HG03432 (cell line): ENCODE results near the gene SLC30A3.

Experiments used
- ATAC-seq: cut with Tn5 transposase; IDR thresholded peaks from one replicate; pipeline ENCODE4 v1.9.1; 2021; ENCODE audit warnings: mild to moderate bottlenecking, moderate library complexity; ENCODE audit not compliant: unreplicated experiment

The SLC30A3 gene

GRCh38 chr2:27261241-27261925 lies 1.5 kb downstream of the SLC30A3 start:
- no peak for ATAC-seq

- no peak for ATAC-seq
Observed at GRCh38 chr2:27258051-27258450, 4.8 kb downstream of the SLC30A3 start.

GRCh38 chr2:27256855-27257454 lies 5.9 kb downstream of the SLC30A3 start:
- no peak for ATAC-seq

DNA sequence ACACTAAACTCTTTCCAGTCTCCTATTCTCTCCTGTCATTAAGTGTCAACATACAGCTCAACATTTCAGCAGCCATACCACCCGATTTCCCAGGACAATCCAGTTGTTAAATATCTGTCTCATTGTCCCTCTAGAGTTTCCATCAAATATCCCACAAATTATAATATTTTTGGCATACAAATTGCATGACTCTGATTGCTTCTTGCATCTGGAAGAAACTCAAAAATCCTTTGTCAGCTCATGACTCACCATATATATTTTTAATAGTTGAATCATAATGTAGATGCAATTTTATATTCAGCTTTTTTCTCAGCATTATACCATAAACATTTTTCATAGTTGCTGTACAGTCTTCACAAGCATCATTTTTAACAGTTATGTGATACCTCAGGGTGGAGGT lies 7.2 kb downstream of the SLC30A3 start:
- ATAC-seq, result no peak

- ATAC-seq, result no peak
Observed at GRCh38 chr2:27255187-27255586, 7.7 kb downstream of the SLC30A3 start.

DNA sequence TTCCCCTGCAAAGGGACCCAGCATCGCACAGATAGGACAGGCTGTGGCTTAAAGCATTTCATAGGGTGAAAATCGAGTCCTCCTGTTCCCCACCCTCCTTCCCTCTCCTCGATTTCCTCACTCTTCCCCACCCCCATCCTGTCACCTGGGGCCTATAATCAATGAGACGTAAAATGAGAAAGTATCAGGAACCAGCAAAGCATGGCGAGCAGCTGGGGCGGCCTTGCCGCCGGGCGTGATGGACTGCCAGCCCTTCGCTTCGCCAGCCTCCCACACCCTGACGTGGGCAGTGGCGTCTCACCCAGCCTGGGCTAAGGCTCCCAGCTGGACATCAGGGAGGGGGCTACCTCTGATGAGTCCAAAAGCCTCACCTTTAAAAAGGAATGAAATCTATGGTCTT lies 11.1 kb downstream of the SLC30A3 start:
- no peak for ATAC-seq

DNA sequence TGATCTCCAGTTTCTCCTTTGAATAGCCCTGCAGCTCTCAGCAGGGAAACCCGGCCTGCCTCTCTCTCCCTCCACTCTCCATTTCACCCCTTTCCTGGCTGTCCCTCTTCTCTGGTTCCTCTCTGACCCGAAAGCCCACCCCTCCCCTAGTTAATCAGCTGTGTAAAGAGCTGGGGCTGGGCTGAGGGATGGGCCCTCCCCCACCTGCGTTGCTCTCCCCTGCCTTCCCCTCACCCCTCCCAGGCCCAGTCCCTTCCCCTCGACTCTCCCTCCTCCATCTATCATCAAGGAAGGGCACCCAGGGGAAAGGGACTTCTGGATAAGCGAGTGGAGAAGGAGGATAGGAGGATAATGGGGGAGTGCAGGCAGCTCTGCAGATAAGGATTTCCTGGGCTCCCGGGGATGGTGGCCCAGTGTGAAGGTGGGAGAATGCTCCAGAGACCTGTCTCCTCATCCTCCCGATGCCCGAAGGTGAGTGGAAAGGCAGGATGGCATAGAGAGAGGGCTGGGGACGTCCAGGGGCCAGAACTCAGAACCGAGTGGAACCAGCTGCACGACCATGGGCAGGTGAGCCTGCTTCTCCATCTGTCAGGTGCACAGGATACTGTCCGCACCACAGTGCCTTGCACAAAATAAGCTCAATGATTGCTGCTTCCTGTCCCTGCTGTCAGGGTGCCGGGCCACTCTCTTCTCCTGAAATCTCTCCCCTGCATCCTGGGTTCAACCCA lies 12.0 kb downstream of the SLC30A3 start:
- no peak for ATAC-seq

GRCh38 chr2:27249891-27250651 lies 12.8 kb downstream of the SLC30A3 start:
- ATAC-seq, result no peak

DNA sequence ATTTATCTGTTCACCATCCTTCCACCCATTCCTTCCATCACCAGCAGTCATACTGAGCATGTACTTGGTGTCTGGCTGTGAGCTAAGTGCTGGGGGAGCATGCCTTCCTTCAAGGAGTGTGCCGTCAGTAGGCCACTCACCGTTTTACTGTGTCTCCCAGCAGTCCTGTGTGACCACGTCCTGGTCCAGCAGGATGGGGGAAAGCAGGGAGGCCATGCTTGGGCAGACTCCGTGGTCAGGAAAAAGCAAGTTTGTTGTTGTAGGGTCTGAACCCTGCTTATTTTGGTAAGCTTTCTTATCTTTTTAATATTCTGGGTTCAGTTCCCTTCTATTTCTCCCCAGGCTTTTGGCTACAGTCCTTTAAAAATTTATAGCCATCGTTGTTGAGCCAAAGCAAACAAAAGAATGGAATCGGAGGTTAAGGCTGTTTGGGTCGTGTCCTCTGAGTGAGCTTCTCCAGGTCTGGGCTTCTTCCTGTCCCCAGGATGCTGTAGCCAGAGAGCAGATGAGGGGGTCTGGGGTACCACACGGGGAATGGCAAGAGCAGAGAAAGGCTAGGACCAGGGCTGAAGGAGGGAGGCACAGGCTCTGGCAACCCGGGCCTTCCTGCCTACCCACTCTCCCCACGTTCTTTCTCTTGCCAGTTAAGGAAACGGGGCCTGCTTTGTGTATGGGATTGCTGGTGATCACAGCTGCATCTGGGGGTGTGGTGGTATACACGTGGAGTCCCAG lies 13.5 kb downstream of the SLC30A3 start:
- no peak for ATAC-seq

DNA sequence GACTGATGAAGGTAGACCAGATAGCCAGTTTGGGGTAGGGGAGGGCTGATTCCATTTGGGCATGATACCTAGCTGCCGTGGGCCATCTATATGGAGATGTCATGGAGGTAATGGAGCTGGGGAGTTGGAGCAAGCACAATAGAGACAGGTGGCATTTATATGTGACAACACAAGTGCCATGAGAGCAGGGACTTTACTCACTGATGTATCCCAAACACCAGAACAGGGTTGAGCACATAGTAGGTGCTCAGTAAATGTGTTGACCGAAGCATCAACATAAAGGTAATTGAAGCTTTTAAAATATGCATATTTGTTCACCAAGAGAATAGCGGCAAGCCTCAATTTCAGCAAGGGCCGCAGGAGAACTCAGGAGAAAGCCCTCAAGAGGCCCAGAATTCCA lies 15.0 kb downstream of the SLC30A3 start:
- ATAC-seq, result no peak

DNA sequence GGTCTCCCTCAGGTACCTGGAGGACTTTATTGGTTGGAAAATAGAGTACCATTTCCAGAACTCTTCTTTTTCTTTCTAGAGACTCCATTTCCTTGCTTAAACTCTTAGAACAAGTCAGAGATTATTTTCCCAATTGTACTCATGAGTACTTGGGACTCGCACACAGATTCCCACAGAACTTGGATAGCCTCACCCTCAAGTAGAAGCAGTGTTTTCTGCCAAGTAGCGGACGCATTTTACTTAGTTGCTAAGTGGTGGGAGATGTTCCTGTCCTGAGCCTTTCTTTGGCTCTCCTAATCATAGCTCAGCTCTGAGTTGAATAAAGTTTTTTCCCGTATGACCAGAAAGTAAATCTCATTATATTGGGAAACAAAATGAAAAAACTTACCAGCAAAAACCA lies 17.2 kb downstream of the SLC30A3 start:
- no peak for ATAC-seq

DNA sequence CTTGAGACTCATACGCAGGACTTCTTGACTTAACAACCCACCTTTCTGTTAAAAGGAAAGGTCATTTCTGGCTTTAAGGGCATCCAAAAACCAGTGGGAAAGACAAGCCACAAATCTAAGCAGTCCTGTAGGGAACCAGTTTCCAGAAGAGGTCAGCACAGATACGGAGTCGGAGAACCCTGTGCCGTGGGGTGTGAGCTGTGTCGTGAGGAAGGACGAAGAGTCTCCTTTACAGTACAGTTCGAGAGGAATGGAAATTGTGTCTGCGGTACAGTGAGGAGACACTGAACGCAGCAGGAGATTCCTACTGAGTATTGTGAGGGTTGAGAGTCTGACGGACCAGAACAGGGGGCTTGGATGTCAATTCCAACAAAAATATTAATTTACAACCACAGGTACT lies 17.7 kb downstream of the SLC30A3 start:
- no peak for ATAC-seq

DNA sequence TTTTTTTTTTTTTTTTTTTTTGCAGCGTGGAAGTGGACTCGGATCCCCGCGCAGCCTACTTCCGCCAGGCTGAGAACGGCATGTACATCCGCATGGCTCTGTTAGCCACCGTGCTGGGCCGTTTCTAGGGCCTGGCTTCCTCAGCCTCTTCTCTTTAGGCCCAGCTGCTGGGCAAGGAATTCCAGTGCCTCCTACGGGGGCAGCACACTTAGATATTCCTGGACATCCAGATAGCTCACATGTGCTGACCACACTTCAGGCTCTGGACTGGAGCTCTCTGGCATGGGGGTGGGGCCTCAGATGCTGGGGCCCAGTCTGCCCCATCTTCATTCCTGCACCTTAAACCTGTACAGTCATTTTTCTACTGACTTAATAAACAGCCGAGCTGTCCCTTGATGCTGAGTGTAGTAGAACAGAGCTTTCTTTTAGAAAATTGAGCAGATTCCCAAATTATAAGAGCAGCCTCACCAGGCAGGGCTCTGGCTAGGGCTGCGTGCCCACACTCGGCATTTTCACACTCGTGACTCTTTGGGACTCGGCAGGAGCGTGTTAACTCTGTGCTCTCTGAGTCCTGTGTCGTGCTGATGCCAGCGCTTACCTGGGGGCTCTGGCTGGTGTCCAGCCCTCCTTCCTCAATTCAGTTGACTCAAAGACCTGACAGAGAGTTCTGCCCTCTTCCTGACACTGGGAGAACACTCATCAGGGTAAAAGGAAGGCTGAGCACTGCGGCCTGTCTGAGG lies 19.3 kb downstream of the SLC30A3 start:
- no peak for ATAC-seq

- no peak for ATAC-seq
Observed at GRCh38 chr2:27242614-27242951, 20.3 kb downstream of the SLC30A3 start.

GRCh38 chr2:27241761-27242613 lies 20.9 kb downstream of the SLC30A3 start:
- ATAC-seq, result no peak

DNA sequence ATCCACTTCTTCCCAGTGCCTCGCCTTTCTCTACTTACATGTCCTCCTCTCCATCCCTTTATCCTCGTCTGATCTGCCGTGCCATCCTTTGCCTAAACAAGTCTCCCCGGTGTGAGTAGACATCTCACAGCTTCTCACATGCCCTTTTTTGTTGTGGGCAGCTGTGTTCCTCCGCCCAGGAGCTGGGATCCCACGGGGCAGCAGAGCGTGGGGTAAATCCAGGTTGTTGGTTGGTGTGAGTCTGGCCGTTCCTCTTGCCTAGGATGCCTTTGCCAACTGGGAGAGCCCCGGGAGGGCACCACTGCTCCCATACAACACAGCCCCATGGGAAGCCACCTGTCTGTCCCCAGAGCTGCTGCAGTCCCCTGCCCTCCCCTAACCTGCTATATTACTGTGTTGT lies 22.4 kb downstream of the SLC30A3 start:
- no peak for ATAC-seq

- no peak for ATAC-seq
Observed at GRCh38 chr2:27238976-27239375, 23.9 kb downstream of the SLC30A3 start.

DNA sequence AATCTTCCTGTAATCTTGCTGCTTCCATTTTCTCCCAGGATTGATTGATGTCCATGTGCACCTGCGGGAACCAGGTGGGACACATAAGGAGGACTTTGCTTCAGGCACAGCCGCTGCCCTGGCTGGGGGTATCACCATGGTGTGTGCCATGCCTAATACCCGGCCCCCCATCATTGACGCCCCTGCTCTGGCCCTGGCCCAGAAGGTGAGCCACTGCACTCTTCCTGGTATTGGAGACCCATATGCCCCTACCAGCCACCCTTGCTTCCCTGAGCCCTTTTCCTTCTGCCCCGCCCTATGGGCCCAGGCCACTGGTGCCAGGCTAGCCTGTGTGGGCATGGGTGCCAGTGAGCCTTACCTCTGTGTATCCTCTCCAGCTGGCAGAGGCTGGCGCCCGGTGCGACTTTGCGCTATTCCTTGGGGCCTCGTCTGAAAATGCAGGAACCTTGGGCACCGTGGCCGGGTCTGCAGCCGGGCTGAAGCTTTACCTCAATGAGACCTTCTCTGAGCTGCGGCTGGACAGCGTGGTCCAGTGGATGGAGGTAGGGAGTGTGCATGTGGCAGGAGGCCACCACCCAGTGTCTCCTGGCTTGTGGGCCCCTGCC lies 25.4 kb downstream of the SLC30A3 start:
- ATAC-seq, result no peak

- ATAC-seq, result no peak
Observed at GRCh38 chr2:27236626-27237025, 26.2 kb downstream of the SLC30A3 start.
